ENCODE results near the gene NSD1. TPM values are rescaled to one million over a fixed set of nuclear protein-coding genes. Genes with fewer than 3 reads are reported as not detected.
"Not testable (repeated sequence)": the region's sequence is repeated elsewhere in the genome, so short reads cannot be mapped to it uniquely, and the experiment has no call there.

Gene NSD1
- total RNA-seq, 4 donors from 2014 or later, result 25.4 to 32.7 (median 29.0) TPM

GRCh38 chr5:177169271-177169670 lies 35.7 kb downstream of the NSD1 start:
- Histone ChIP-seq H3K27ac (no peak overlapping the region), H3K36me3 (no peaks in the 10 kb centered on the region), H3K9me3 (no peaks in the 10 kb centered on the region), H3K4me3 (no peak overlapping the region), H3K4me1 (peaks cover 6 to 22% of the 10 kb centered on the region in 2 donors), H3K27me3 (no peaks in the 10 kb centered on the region)
- intact Hi-C loops (cut with DNase I; ENCODE audit: low total_unique reads) (no loop called here), in situ Hi-C loops (cut with MboI; ENCODE audit: low sequenced_read_pairs in 4 of 4) (no loop called here)
- DNase-seq (no peak), ATAC-seq (no peak)
- no peak for TF ChIP-seq CTCF (IDR thresholded peaks at IDR 0.05 in 4 of 5, conservative IDR thresholded peaks at IDR 0.05 in 1 of 5)
- no peak for TF ChIP-seq POLR2A (IDR thresholded peaks at IDR 0.05)

- Histone ChIP-seq H3K36me3 (no peaks in the 10 kb centered on the region), H3K4me1 (peaks cover 13 to 31% of the 10 kb centered on the region in 2 donors), H3K4me3 (no peak overlapping the region), H3K9me3 (no peaks in the 10 kb centered on the region), H3K27ac (no peak overlapping the region), H3K27me3 (no peaks in the 10 kb centered on the region)
- no peak for DNase-seq
- intact Hi-C loops (cut with DNase I; ENCODE audit: low total_unique reads), result no loop called here
- no peak for ATAC-seq
- TF ChIP-seq POLR2A (IDR thresholded peaks at IDR 0.05) (no peak), CTCF (IDR thresholded peaks at IDR 0.05 in 4 of 5, conservative IDR thresholded peaks at IDR 0.05 in 1 of 5) (no peak)
- in situ Hi-C loops (cut with MboI; ENCODE audit: low sequenced_read_pairs in 4 of 4), result no loop called here
These were observed 38.4 kb downstream of the NSD1 start for GRCh38 chr5:177171961-177172360.

- ATAC-seq (no peak), DNase-seq (no peak)
- Histone ChIP-seq H3K4me1 (peaks cover 17 to 25% of the 10 kb centered on the region in 2 donors), H3K27me3 (no peaks in the 10 kb centered on the region), H3K9me3 (no peaks in the 10 kb centered on the region), H3K36me3 (no peaks in the 10 kb centered on the region), H3K27ac (no peak overlapping the region), H3K4me3 (no peak overlapping the region)
- intact Hi-C loops (cut with DNase I; ENCODE audit: low total_unique reads) (no loop called here), in situ Hi-C loops (cut with MboI; ENCODE audit: low sequenced_read_pairs in 4 of 4) (no loop called here)
- no peak for TF ChIP-seq CTCF (IDR thresholded peaks at IDR 0.05 in 4 of 5, conservative IDR thresholded peaks at IDR 0.05 in 1 of 5)
- no peak for TF ChIP-seq POLR2A (IDR thresholded peaks at IDR 0.05)
These were observed 41.8 kb downstream of the NSD1 start for GRCh38 chr5:177175336-177175735.

GRCh38 chr5:177176175-177176711 lies 42.7 kb downstream of the NSD1 start:
- intact Hi-C loops (cut with DNase I; ENCODE audit: low total_unique reads) (no loop called here), in situ Hi-C loops (cut with MboI; ENCODE audit: low sequenced_read_pairs in 4 of 4) (no loop called here)
- Histone ChIP-seq H3K36me3 (no peaks in the 10 kb centered on the region), H3K27ac (no peak overlapping the region), H3K27me3 (no peaks in the 10 kb centered on the region), H3K4me3 (no peak overlapping the region), H3K9me3 (no peaks in the 10 kb centered on the region), H3K4me1 (peaks cover 17 to 23% of the 10 kb centered on the region in 2 donors)
- no peak for TF ChIP-seq CTCF (IDR thresholded peaks at IDR 0.05 in 4 of 5, conservative IDR thresholded peaks at IDR 0.05 in 1 of 5)
- no peak for TF ChIP-seq POLR2A (IDR thresholded peaks at IDR 0.05)
- DNase-seq (no peak), ATAC-seq (peak in 1 of 2 donors; percentile 58)

GRCh38 chr5:177177847-177178437 lies 44.4 kb downstream of the NSD1 start:
- H3K4me1 ChIP-seq, result peaks cover 9 to 13% of the 10 kb centered on the region in 2 donors
- ATAC-seq; DNase-seq; H3K9me3 ChIP-seq; H3K27me3 ChIP-seq; H3K4me3 ChIP-seq; H3K27ac ChIP-seq; in situ Hi-C loops (cut with MboI; ENCODE audit: low sequenced_read_pairs in 4 of 4); intact Hi-C loops (cut with DNase I; ENCODE audit: low total_unique reads); H3K36me3 ChIP-seq: not testable (repeated sequence)

All from gastrocnemius medialis (tissue), 4 donors.